ENCODE measurements around the gene PLPP3.

Gene PLPP3

DNA sequence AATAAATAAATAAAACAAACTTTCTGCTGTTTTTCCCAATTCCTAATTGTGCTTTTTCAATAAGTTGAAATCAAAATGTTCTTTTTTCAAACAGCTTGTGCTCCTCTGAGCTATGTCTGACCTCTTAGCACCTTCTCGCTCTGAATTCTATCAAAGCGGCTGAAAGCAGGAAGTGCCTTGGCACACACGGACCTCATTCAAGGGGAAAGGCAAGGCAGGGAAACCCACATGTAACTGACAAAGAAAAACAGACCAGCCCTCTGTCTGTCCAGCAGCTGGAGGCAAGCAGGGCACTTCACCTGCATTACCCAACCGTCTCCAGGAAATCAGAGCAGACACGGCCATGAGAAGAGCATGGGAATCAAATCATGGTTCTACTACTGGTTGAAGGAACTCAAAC lies 56.7 kb downstream of the PLPP3 start:
- DNase-seq (ENCODE audit: low read depth): no peak

DNA sequence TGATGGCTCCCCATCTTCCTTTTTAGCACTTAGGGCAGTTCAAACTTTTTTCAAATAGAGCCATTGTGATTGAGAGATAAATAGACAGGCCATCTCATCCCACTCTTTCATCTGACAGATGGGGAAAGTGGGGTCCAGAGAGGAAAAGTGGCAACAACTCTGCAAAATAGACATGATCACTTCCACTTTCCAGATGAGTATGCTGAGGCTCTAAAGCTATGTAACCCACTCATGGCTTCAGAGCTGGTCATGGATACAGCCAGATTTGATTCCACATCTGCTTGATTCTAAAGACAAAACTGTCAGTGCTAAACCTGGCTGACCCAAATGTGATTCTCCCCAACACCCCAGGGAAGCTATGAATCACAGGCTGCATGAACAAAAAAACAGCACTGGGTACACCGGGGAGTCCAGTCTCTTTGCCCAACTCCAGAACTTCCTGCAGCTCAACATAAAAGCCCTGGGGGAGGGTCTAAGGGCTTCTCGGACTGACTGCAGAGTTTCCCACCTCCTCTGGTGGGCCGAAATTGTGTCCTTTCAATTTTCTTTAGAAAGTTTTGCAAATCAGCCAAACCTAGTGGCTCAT lies 59.3 kb downstream of the PLPP3 start:
- no peak for DNase-seq (ENCODE audit: low read depth)

DNA sequence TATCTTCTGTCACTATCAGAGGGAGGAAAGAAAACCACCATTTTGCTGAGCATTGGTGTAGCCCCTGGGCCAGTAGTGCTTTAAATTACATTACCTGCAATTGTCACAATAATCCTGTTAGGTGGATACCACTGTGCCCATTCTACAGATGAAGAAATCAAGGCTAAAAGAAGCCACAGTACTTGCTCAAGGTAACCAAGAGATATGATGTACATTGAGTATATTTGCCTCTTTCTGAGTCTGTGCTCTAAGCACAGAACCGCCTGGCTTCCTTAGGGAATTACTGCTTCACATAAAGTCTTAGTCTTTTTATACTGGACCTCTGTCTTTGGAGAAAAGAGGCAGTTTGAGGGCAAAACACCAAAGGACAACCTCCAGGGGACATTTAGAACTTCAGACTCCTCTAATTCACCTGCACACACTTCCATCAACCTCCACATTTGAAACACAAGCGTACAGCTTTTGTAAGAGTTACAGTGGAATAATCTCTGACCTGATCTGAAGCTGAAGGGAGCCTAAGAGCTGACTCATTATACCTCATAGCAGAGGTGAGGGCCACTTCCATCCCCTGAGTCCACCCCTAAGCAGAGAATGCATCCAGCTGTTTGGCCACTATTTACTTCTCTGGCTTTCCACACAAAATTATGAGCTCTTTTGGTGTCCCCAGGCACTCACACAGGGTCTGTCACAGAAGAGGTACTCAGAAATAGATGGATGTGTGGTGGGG lies 61.8 kb downstream of the PLPP3 start:
- no peak for DNase-seq (ENCODE audit: low read depth)

DNA sequence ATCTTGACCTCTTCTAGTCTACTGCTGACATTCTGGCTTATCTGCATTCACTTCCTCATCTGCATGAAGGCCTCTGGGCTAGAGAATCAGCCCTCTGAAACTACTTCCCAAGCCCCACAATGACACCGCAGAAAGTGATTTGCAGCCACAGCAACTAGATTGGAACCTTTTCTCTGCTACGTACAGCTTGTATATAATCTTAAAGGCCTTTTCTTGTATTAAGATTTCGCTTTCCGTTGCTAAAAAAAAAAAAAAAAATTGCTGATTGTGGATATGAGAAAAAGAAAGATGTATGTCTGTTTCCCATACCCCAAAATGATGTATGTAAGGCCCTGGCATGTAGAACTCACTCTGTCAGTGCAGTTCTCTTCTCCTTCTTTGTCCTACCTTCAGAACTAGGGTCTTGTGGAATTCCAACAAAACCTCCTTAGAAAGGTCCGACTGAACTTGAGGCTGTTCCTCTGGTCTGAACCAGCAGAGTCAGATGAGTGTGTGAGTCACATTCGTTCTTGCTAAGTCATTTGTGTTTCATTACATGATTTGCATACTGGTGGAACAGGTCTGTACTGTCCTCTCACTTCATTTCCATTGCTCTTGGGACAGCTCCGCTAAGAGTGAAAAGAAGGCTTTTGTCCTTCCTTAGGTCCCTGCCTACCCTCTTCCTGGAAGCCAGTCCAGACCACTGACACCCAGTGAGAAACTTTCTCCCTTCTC lies 62.7 kb downstream of the PLPP3 start:
- DNase-seq (ENCODE audit: low read depth): no peak

DNA sequence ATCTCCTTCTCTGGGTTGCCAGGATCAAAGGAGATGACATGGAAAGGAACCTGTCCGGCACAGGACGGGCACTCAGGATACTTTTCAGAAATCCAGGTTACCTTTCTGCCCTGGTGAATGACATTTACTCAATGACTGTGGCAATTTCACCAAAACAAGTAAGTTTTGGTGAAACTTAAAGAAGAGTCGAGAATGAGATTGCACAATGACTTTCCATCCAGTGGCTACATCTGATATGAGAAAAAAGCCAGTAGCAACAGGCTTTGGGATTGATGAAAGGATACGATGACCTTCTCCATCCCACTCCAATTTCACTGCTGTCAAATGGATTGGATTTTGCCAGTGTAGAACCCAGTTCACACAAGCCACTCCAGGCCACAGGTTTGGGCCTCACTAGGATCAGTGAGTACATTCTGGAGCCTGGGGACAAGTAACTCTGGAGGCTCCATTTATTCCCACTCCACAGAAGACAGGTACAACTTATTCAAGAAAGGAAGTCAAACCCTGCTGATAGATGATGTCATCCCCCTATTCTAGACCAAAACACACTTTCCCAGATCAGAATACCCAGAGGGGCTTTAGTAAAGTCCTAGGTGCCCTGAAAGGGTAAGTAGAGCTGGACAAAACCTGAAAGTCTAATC lies 63.3 kb downstream of the PLPP3 start:
- no peak for DNase-seq (ENCODE audit: low read depth)

DNA sequence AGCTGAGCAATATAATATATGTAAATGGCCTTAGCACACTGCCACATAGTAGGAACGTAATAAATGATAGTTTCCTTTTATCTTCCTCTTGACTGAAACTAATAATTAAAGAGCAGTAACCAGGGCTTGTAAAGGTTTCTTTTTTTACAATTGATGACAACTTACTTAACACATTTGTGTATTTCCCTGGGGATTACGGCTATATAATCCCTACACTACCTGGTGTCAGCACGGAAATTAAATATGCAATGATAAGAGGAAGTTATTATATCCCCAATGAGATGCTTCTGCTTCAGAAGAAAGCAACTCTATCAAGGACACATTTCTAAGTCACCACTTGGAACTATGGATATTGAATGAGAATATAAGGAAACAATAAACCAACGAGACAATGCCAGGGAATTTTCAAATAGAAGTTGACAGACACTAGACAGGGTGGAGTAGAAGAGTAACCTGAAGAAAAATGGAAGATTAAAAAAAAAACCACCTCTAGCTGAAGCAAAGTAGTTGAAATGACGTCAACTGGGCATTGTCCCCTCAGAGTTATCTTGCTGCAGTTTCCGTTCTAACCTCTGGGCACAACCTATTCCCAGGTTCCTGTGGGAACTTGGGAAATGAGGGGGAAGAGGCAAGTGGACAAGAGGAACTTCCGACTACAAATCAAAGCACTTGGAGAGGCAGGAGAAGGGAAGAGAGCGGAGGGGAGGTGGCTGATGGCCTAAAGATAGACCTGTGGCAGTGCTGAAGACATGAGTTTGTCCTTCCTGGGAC lies 66.5 kb downstream of the PLPP3 start:
- DNase-seq (ENCODE audit: low read depth): no peak

DNA sequence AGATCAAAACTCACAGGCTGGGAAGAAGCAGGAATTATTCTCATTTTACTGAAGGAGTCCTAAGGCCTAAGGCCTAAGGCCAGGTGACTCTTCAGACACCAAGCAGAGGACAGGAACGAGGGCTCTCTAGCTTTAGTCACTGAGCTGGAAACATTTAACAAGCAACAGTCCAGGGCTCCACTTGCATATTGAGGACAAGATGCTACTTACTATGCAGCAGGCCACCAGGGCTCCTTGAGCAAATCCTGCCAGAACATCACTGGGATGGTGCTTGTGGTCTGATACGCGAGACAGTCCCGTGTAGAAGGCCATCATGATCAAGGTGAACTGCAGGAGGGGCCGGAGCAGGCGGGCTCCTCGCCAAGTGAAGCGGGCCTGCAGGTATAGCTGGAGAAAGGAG lies 67.6 kb downstream of the PLPP3 start:
- DNase-seq (ENCODE audit: low read depth): no peak

DNA sequence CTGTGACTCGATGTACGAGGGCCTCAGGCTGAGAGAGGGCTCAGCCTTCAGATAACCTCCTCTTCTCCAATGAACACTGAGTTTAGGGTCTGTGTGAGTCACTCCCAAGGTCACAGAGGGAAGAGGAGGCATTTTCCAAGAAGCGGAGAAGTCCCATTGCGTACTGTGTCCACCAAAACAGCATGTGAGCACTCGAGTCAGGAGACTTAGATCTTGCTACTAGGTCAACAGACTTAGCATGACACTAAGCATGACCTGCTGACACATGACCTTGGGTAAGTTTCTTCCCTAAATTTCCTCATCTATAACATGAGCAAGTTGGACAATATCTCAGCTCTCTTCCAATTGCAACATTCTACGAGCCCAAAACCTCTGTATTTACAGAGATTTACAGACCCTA lies 68.0 kb downstream of the PLPP3 start:
- no peak for DNase-seq (ENCODE audit: low read depth)

DNA sequence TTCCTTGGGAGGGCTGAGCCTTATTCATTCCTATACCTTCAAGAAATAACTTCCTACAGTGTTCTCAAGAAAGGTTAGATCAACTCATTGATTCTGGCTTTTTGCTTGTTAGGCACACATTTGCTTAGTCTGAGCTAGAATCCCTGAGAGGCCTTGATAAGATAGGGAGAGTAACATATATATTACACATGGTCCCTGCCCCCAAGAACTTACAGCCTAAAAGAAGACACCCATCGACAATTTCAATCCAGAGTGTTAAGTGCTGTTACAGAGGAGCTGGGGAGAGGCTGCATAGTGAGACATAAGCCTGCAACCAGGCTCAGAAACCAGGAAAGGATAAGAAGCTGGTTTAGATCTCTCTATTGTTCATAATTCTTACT lies 68.7 kb downstream of the PLPP3 start:
- DNase-seq (ENCODE audit: low read depth): no peak

DNA sequence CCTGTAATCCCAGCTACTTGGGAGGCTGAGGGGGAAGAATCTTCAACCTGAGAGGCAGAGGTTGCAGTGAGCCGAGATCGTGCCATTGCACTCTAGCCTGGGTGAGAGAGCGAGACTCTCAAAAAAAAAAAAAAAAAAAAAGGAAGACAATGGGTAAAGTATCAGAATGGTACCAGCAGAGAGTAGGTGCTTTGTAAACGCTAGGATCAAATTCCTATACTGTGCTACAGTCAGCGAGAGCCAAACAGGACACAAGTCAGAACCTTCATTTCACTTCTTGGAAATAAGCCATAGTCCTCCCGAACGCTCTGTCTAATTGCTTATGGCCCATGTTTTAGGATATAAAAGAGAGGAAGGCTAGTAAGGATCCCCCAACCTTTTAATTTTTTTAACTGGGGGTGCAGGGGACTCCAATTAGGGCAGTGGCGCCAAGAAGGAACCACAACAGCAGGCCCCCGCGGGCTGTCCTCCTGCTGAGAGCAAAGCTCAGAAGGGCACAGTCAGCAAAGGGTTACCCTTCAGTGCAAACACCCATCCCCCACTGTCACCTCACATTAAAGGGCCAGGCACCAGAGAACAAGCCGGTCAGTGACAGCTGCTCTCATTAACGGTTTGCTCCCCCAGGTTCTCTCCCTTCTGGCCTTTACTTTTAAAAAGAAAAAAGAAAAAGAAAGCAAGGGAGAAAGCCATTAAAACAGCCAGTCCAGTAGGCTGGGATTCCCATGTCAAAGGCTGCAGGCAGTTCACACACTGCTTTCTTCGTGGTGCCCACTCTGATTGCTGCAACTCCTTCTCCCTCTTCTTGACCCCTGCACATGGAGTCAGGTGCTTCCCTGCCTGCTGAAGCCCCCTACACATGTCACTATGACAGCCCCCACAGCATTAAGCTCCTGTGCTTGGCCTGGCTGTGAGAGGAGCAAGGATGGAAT lies 69.4 kb downstream of the PLPP3 start:
- DNase-seq (ENCODE audit: low read depth): no peak

DNA sequence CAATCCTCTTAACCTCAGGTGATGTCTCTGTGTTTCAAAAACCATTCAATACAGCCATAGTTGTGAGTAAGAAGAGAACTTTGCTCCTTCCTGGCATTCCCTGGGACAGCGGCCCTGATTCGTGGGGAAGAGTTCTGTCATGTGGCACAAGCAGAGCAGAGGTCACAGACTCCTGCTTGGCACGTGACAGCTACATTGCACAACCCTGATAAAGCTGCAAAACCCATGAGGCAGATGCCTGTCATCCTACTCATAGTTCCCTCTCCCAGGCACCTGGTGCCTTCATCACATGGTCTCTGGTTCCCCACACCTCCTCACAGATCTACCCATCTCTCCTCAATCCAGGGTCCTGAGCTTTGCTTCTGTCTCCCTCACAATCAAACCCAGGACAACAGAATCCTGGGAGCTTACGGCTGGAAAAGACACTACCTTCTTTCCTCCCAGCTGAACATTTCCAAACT lies 70.8 kb downstream of the PLPP3 start:
- DNase-seq (ENCODE audit: low read depth): no peak

DNA sequence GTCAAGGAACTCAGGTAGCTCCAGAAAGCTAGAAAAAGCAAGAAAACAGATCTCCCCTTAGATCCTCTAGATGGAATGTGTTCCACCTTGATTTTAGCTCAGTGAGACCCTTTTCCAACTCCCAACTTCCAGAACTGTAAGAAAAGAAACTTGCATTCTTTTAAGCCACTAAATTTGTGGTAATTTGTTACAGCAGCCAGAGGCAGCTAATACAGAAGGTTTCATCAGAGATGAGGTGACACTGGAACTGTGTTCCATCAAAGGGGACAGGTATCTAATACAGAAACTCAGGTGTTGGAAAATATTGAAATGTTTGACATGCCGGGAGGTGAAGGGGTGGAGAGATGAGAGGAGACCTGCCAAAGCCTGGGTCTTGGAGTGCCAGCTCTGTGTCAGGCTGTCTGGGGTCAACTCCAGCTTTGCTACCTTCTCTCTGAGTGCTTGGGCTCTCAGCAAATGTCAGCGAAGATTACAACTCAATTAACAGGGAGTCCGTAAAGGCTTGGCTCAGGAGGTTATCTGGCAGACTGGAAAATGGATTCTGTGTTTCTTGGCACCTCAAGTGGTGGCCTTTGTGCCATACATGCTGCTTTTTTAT lies 71.3 kb downstream of the PLPP3 start:
- no peak for DNase-seq (ENCODE audit: low read depth)

DNA sequence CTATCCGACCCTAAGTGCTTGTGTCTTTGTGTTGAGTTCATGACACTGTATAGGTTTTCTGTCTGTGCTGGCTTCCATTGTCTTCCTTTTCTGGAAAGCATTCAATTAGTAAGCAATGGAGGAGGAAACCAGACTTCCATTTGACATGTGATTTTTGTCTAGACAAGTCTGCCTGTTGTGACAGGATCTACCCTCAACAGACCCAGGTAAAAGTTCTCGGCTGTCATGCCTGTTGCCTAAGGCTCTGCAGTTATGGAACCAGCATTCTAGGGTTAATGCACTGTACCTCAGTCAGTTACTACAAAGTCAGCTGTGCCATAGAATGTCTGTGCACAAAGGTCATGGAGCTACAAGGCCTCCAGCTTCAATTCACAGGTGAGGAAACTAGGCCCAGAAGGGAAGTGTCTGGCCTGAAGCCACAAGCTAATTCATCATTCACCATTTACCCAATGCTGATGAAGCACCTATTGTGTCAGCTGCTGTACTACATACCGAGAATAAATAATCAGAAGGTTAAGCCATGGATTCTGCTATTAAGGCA lies 72.3 kb downstream of the PLPP3 start:
- DNase-seq (ENCODE audit: low read depth): no peak

DNA sequence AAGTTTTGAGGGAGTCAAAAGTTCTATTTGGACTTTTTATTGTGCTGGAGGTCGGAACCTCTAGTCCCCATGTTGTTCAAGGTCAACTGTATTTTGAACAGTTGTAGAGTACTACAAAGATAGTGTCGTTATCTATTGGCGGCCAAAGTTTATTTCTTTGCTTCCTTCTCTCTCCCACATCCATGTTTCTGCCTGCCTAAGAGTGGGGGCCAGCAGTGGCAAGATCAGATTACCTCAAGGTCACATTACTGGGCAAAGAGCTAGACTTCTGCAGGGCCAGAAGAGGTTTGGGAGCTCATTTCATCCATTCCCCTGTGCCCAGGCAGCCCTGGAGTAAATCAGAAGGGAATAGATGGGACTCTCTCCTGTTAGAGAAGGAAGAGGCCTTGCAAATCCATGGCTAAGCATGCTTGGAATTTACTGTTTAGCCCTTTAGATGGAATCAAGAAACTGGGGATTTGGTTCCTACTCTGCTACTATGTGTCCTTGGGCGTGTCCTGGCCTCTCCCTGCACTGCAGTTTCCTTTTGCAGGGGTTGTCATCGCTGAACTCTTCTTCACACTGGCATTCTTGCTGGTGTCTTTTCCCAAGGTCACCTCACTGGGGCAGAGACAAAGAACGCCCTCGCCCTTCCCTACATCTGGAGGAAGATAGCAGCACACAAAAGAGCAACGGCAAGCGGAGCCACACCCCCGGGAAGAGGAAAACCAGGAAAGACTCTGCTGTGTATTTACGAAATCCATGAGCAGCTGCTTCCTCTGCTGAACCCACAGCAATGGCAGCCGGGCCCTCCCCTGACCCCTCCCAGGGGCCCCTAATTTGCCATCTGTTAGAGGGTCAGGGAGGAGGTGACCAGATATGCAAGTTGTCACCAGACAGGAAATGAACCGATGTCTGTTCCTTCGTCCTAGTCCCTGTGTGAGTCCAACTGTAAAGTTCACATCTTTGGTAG lies 73.3 kb downstream of the PLPP3 start:
- no peak for DNase-seq (ENCODE audit: low read depth)

DNA sequence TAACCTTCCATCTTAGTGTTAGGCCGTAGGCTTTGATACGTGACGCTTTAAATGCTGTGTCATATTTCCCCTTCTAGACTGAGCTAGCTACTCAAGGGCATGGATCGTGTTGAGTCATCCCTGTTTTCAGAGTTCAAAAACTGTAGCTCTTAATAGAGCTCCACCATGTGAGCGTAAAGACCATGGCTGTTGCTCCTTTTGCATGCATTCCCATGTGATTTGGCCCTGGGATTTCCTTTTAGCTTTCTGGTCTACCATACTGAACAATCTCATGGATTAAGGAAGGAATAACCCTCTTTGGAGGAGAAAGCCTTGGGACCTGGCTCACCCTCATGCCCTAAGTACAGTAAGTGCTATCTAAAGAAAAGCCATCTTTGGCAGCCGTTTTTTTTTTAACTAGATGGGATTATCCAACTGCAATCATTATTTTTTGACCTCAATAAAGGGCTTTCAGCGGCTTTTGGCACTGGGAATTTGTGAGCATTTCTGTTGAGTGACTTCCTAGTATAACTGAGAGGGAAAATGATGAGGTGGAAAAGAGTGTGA lies 76.6 kb downstream of the PLPP3 start:
- no peak for DNase-seq (ENCODE audit: low read depth)

DNA sequence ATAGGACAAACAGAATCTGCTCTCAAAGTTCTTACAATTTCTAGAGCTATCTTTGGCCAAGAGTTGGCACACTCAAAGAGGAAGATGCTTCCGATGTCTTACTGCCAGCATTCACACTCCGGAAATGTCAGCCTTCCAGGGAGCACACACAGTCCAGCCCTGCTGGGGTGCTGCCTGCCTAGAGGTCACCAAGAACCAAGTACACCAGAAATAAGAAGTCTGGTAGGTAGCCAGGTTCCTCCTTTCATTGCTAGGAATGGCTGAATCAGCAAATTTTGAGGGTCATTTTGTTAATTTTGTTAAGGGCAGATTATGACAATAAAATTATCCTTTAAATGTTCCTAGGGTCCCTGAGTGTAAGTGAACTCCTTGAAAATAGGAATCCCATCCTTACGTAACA lies 77.5 kb downstream of the PLPP3 start:
- no peak for DNase-seq (ENCODE audit: low read depth)

DNA sequence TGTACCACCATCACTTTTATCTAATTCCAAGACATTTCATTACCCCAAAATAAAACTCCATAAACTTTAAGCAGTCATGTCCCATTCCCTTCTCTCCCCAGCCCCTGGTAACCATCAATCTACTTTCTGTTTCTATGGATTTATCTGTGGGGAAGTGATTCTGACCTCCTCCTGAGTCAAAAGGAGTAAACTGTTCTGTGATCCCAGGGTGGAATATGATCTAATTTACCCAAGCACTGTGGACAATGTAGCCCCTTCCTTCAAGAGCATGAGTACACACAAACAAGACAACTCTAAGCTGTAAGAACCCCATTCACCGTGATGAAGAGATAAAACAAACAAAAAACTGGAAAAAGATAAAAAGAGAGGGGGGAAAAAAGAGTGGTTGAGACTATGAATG lies 77.9 kb downstream of the PLPP3 start:
- DNase-seq (ENCODE audit: low read depth): no peak

DNA sequence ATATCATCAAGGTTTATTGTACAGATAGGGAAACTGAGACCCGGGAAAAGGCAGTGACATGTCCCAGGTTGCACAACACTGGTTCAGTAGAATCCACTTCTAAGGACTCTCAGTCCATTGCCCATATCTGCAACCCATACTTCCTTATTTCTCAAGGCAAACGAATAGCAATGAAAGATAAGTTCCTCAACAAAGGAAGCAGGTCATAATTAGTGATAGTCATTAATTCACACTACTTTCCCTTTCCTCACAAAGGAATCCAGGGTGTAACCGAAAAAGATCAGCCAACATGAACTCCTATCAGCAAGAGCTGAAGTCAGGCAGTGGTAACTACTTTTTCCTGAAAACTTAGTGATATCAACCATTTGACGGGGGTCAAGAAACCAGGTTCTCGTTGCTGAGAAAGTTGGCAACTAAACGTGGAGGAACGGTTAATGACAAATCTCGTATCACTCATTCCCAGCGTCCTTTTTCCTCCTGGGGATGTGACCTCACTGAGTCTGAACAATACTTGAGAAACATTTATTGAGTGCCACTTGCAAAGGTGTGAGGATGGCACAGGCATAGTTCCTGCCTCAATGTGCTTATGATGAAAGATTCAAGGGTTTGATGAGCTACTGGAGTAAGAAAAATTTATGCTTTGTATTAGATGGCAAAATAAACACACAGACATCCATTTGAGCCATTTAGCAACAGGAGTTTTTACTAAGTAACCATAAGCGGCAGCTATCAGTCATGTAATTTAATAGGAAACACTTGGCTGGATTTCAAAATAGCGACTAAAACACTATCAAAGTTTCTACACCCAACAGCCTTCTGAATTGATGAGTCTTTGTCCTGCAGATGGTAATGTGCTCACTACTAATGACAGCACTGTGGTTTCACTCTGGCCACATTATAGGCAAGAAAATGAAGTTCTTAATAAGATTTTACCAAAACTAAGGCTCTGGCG lies 82.3 kb downstream of the PLPP3 start:
- DNase-seq (ENCODE audit: low read depth): no peak

Measured in GM04504 (cell line).